ENCODE measurements around the gene BOD1. TPM values are rescaled to one million over a fixed set of nuclear protein-coding genes. Genes with fewer than 3 reads are reported as not detected.

Gene BOD1
- total RNA-seq, 1 donor from 2014 or later: 81.7 TPM

DNA sequence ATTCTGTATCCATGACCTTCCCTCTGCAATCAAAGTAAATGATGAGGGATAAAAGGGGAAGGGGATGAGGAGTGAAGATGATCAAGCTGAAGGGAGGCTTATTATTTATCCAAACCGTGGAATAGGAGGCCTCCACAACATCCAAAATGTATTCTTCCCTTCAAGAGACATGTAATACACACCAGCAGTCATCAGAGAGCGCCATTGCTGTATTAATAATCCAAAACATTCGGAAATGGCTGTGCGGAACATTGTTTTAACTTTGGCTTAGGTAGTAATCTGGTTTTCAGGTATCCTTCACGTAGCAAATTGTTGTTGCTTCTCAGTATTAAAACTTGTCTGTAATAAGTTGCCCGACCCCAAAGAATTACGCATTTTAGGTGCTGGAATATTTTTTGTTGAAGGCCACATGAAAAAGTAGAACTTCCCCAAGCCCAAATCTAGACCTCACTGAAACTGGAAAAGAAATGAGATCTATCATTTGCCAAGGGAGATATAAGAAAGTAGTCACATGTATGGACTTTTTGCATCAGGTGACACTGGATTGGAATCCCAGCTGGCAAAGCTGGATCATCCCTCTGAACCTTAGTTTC, 2.6 kb upstream of the BOD1 start:
- TF ChIP-seq, protein P1, sequence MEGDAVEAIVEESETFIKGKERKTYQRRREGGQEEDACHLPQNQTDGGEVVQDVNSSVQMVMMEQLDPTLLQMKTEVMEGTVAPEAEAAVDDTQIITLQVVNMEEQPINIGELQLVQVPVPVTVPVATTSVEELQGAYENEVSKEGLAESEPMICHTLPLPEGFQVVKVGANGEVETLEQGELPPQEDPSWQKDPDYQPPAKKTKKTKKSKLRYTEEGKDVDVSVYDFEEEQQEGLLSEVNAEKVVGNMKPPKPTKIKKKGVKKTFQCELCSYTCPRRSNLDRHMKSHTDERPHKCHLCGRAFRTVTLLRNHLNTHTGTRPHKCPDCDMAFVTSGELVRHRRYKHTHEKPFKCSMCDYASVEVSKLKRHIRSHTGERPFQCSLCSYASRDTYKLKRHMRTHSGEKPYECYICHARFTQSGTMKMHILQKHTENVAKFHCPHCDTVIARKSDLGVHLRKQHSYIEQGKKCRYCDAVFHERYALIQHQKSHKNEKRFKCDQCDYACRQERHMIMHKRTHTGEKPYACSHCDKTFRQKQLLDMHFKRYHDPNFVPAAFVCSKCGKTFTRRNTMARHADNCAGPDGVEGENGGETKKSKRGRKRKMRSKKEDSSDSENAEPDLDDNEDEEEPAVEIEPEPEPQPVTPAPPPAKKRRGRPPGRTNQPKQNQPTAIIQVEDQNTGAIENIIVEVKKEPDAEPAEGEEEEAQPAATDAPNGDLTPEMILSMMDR (IDR thresholded peaks at IDR 0.05; ENCODE audit: insufficient read depth, low read length, poor library complexity, severe bottlenecking): peak; percentile 69
- H3K27me3 ChIP-seq (ENCODE audit: control insufficient read depth, insufficient read depth, low read length): no peaks in the 10 kb centered on the region
- H3K4me3 ChIP-seq (ENCODE audit: low read depth, low read length): no peak overlapping the region
- DNase-seq (ENCODE audit: low read depth): no peak
- H3K36me3 ChIP-seq (ENCODE audit: control insufficient read depth, insufficient read depth, low read length): no peaks in the 10 kb centered on the region

DNA sequence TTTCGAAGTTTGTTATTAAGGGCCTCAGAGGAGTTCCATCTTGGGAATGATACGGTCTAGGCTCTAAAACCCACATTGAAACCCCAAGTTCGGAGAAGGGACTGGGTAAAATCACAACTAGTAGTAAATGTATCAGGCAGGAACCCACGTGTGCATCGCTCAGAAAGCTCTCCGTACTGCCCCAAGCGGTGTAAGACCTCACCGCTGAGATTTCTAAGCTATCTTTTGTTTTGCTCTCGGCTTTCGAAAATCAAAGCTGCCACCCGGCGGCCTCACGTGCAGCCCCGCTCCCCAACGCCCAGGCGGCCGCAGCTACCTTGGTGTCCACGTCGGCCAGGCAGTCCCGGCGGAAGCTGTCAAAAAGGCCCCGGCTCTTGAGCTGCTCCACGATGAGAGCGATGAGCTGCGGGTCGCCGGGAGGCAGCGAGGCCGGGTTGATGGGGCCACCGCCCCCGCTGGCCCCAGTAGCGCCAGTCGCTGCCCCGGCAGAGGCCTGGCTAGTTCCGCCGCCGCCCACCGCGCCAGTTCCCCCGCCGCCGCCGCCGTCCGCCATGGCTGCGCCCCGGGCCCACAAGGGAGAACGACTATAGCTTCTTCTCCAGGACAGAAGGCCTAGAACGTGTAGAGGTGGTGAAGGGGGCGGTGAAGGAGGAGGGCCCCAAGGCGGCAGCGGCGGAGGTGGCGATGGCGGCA, 420 bp downstream of the BOD1 start:
- no peaks in the 10 kb centered on the region for H3K36me3 ChIP-seq (ENCODE audit: control insufficient read depth, insufficient read depth, low read length)
- H3K4me3 ChIP-seq (ENCODE audit: low read depth, low read length): peak overlapping the region; percentile 93
- TF ChIP-seq, protein P1 (IDR thresholded peaks at IDR 0.05; ENCODE audit: insufficient read depth, low read length, poor library complexity, severe bottlenecking): peak; percentile 69
- peak; percentile 32 for DNase-seq (ENCODE audit: low read depth)
- no peaks in the 10 kb centered on the region for H3K27me3 ChIP-seq (ENCODE audit: control insufficient read depth, insufficient read depth, low read length)

- DNase-seq (ENCODE audit: low read depth): no peak
- TF ChIP-seq, protein P1 (IDR thresholded peaks at IDR 0.05; ENCODE audit: insufficient read depth, low read length, poor library complexity, severe bottlenecking): no peak
- no peak overlapping the region for H3K4me3 ChIP-seq (ENCODE audit: low read depth, low read length)
- no peaks in the 10 kb centered on the region for H3K36me3 ChIP-seq (ENCODE audit: control insufficient read depth, insufficient read depth, low read length)
- H3K27me3 ChIP-seq (ENCODE audit: control insufficient read depth, insufficient read depth, low read length): no peaks in the 10 kb centered on the region
Observed at GRCh38 chr5:173614591-173614990, 1.9 kb downstream of the BOD1 start.

DNA sequence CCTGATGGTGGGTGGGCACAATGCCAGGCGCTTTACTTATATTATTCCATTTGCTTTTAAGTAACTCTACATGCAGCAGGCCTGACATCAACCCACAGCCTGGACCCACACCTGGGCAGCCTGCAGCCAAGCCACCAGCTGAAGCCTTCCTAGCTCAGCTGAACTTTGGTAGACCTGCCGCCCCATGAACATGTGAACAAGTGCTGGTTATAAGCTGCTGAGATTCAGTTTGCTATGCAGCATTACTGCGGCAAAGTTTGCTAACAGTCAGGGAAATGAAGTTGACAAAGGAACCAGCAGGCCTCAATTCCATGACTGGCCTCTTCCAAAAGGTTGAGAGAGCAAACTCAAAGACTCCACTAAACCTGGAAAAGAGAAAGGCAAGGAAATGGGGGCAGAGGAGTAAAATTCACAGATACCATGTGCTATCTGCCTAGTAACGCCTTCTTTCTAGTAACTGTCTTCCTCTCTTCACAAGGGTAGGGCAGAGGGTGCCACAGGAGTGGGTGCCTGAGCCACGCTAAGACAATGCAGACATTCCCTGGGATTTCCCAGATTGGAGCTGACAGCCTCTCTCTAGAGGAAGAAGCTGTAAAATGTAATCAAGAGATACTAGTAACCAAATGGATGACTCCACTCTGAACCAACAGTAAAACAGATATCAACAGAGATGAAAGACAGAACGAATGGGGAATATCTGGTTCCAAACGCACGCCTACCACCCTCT, 2.9 kb downstream of the BOD1 start:
- H3K27me3 ChIP-seq (ENCODE audit: control insufficient read depth, insufficient read depth, low read length): no peaks in the 10 kb centered on the region
- TF ChIP-seq, protein P1 (IDR thresholded peaks at IDR 0.05; ENCODE audit: insufficient read depth, low read length, poor library complexity, severe bottlenecking): no peak
- no peak for DNase-seq (ENCODE audit: low read depth)
- H3K36me3 ChIP-seq (ENCODE audit: control insufficient read depth, insufficient read depth, low read length): no peaks in the 10 kb centered on the region
- H3K4me3 ChIP-seq (ENCODE audit: low read depth, low read length): no peak overlapping the region

GRCh38 chr5:173612948-173613347, 3.5 kb downstream of the BOD1 start:
- TF ChIP-seq, protein P1 (IDR thresholded peaks at IDR 0.05; ENCODE audit: insufficient read depth, low read length, poor library complexity, severe bottlenecking): no peak
- Histone ChIP-seq H3K27me3 (ENCODE audit: control insufficient read depth, insufficient read depth, low read length) (no peaks in the 10 kb centered on the region), H3K36me3 (ENCODE audit: control insufficient read depth, insufficient read depth, low read length) (no peaks in the 10 kb centered on the region), H3K4me3 (ENCODE audit: low read depth, low read length) (no peak overlapping the region)
- no peak for DNase-seq (ENCODE audit: low read depth)

Data from kidney epithelial cell (primary cell).